GM21526 (cell line): ENCODE measurements around the gene CCDC171.
"Not testable (repeated sequence)": the region's sequence is repeated elsewhere in the genome, so short reads cannot be mapped to it uniquely, and the experiment has no call there.

ENCODE experiments used
- ATAC-seq: cut with Tn5 transposase; IDR thresholded peaks from one replicate; pipeline ENCODE4 v1.9.1; 2021; ENCODE audit warnings: moderate library complexity; ENCODE audit not compliant: unreplicated experiment, low FRiP score

Gene CCDC171

GRCh38 chr9:15552636-15553527, at the start of gene CCDC171:
Gene CCDC171 (plus strand): TSS chr9:15553043. CDS start chr9:15564089, 11,046 bp downstream.
- ATAC-seq = peak; percentile 74

GRCh38 chr9:15505921-15506320, 46.9 kb upstream of the CCDC171 start:
- ATAC-seq = no peak

GRCh38 chr9:15509931-15510788, 42.7 kb upstream of the CCDC171 start:
- peak; percentile 40 for ATAC-seq

- peak; percentile 81 for ATAC-seq
These were observed 41.9 kb upstream of the CCDC171 start, which contains the start of gene PSIP1 for GRCh38 chr9:15510789-15511575. Gene PSIP1 (minus strand): TSS chr9:15510970. CDS start chr9:15510188, 782 bp downstream.

- no peak for ATAC-seq
These were observed 40.6 kb upstream of the CCDC171 start for GRCh38 chr9:15512204-15512603.

- no peak for ATAC-seq
These were observed 40.0 kb upstream of the CCDC171 start for GRCh38 chr9:15512889-15513288.

GRCh38 chr9:15513335-15513734, 39.5 kb upstream of the CCDC171 start:
- no peak for ATAC-seq

- no peak for ATAC-seq
These were observed 33.0 kb upstream of the CCDC171 start for GRCh38 chr9:15519831-15520230.

- ATAC-seq = no peak
These were observed 31.6 kb upstream of the CCDC171 start for GRCh38 chr9:15521254-15521653.

- ATAC-seq = no peak
These were observed 30.6 kb upstream of the CCDC171 start for GRCh38 chr9:15522130-15522755.

- no peak for ATAC-seq
These were observed 27.9 kb upstream of the CCDC171 start for GRCh38 chr9:15524845-15525455.

GRCh38 chr9:15525958-15526357, 26.9 kb upstream of the CCDC171 start:
- ATAC-seq = no peak

GRCh38 chr9:15527035-15527434, 25.8 kb upstream of the CCDC171 start:
- not testable (repeated sequence) for ATAC-seq

- peak; percentile 86 for ATAC-seq
These were observed 23.1 kb upstream of the CCDC171 start for GRCh38 chr9:15529566-15530324.

- peak; percentile 38 for ATAC-seq
These were observed 21.5 kb upstream of the CCDC171 start for GRCh38 chr9:15531380-15531779.

- ATAC-seq = no peak
These were observed 11.0 kb upstream of the CCDC171 start for GRCh38 chr9:15541872-15542271.

GRCh38 chr9:15542624-15543023, 10.2 kb upstream of the CCDC171 start:
- ATAC-seq = no peak

GRCh38 chr9:15543047-15543813, 9.6 kb upstream of the CCDC171 start:
- no peak for ATAC-seq
